HG03432 (cell line): Measurements from ENCODE around the gene STX8.
"Not testable (repeated sequence)": the region's sequence is repeated elsewhere in the genome, so short reads cannot be mapped to it uniquely, and the experiment has no call there.

Experiments
- ATAC-seq: cut with Tn5 transposase; IDR thresholded peaks from one replicate; pipeline ENCODE4 v1.9.1; 2021; ENCODE audit warnings: mild to moderate bottlenecking, moderate library complexity; ENCODE audit not compliant: unreplicated experiment

STX8 gene

GRCh38 chr17:9512323-9513168 lies 63.1 kb downstream of the STX8 start:
- ATAC-seq: no peak

DNA sequence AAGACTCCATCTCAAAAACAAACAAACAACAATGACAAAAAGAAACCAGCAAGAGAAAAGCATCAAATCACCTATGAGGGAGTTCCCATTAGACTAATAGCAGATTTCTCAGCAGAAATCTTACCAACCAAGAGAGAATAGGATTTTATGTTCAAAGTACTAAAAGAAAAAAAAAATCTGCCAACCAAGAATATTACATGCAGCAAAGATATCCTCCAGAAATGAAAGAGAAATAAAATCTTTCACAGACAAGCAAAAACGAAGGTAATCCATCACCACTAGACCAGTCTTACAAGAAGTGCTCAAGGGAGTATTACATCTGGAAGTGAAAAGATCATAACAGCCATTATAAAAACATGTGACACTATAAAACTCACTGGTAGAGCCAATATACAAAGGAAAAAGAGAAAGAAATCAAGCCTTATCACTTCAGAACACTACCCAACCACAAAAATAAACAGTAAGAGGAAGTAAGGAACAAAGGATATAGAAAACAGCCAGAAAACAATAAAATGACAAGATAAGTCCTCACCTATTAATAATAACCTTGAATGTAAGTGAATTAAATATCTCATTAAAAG lies 66.3 kb downstream of the STX8 start:
- ATAC-seq: no peak

- no peak for ATAC-seq
Observed at GRCh38 chr17:9499041-9499440, 76.6 kb downstream of the STX8 start.

GRCh38 chr17:9498490-9498889 lies 77.1 kb downstream of the STX8 start:
- no peak for ATAC-seq

- ATAC-seq: no peak
Observed at GRCh38 chr17:9488556-9488955, 87.1 kb downstream of the STX8 start.

GRCh38 chr17:9487406-9487805 lies 88.2 kb downstream of the STX8 start:
- ATAC-seq: no peak

DNA sequence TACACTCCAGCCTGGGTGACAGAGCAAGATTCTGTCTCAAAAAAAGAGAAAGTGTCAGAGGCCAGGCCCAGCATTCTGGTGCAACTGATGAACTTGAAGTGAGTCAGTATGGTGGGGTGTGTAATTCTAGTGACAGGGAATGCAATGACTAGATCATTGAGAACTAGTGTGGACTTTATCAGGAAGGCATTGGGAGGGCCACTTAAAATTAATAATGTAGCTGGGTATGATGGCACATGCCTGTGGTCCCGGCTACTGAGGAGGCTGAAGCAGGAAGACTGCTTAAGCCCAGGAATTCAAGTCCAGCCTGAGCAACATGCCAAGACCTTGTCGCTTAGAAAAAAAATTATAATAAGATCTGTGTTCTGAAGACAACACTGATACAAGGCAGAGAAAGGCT lies 90.8 kb downstream of the STX8 start:
- ATAC-seq: no peak

DNA sequence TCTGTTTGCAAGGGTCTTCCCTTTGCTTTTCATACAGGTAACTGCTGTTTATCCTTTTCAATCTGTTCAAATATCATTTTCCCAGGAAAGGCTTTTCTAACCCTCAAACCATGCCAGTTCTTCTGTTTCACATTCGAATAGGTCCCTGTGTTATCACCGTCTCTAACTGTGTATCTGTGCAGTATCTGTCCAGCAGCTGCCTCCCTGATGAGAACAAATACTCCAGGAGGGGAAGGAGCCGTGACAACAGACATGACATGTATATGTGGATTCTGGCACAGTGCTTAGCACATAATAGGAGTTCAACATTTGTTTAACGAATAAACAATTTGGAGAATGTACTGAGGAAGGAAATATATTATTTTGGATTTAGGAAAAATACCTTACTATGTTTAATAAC lies 95.7 kb downstream of the STX8 start:
- no peak for ATAC-seq

- no peak for ATAC-seq
Observed at GRCh38 chr17:9478889-9479288, 96.7 kb downstream of the STX8 start.

DNA sequence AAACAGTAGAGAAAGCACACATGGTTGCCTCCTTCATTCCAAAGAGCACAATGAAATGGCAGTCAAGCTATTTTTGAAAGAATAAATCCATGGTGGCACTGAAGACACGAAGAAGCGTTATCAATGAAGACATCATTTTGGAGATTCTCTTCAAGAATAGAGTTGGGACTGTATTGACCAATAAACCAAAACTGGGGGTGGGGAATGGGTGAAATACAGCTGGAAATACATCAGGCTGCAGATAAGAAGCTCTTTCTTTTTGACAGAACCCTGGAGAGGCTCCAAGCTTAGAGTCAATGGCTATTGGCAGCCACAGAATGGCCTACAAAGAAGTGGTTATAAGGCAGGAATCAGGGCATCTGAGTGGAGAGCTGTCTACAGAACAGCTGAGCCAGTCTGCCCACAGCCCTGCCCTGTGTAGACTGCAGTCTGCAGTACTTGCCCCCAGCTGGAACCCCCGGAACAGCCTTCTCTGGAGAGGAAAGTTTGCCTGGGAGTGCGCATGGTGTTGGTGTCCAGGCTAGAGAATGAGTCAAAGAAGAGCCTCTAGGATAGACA lies 100.4 kb downstream of the STX8 start:
- ATAC-seq: no peak

- no peak for ATAC-seq
Observed at GRCh38 chr17:9473711-9474110, 101.9 kb downstream of the STX8 start.

DNA sequence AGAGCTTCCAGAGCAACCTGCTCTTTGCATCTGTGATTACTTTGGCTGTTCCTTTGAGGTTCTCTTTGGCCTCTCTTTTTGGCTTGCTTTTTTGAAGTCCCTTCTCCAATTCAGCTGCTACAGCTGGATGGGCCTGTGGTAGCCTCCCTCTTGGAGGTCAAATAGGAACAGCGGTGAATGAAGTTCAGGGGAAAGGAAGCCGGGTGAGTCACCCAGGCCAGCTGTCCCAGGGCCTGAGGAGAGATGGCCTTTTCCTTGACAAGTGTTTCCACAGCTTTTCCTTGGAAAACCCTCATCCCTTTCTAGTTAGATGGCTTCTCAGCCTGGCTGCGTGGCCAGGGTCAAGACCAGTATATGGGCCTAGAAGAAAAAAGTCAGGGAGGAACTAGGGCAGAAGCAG lies 103.1 kb downstream of the STX8 start:
- ATAC-seq: no peak

DNA sequence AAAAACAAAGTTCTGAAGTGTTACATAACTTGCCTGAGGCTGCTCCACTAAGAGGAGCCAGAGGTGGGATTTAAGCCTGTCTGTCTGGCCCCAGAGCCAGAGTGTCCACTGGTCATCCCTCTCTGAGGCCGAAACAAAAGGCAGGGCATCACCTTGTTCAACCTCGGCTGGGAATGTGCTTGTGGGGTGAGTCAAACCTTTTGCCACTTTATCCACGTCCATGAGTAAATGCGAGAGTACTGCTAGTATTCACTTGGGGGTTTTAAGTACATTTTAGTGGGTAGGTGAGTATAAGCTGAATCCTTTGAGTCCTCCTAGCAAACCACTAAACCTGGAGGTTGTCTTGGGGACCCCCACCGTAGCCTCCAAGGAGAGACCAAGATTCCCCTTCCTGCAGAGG lies 103.5 kb downstream of the STX8 start:
- no peak for ATAC-seq

DNA sequence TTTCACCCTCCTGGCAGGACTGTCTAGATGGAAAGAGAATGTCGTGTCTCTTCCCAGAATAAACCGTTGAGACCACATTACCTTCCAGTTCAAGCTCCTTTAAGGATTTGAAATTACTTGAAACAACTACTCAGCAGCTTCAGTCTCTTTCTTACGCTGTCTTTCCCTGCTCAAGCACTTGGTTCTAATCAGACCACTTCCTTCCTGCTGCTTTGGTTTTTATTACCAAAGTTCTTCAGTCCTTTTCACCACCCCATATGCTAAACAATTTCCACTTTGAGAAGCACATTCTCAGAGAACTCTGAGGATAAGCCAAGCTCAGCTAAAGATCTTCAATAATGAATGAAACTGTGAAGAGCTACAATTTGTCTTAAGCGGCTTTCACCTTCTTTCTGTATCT lies 105.4 kb downstream of the STX8 start:
- ATAC-seq: no peak

DNA sequence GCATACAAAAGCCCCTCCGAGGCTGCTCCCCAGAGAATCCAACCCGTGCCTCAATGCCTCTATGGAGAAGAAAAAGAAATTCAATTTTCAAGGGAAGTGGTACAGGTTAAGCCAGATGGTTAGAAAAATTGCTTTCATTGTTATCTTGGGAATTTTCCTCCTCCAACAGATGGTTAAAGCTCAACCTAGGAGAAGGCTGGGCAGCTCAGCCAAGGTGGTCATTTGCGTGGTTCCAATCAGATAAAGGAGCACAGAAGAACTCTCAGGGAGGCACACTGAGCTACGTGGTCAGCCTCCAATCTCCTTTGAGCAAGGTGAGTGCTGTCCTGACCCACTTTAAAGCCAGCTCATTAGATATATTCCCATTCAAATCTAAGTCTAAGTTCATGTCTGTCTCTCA lies 106.7 kb downstream of the STX8 start:
- ATAC-seq: no peak

GRCh38 chr17:9468532-9468931 lies 107.1 kb downstream of the STX8 start:
- ATAC-seq: no peak

DNA sequence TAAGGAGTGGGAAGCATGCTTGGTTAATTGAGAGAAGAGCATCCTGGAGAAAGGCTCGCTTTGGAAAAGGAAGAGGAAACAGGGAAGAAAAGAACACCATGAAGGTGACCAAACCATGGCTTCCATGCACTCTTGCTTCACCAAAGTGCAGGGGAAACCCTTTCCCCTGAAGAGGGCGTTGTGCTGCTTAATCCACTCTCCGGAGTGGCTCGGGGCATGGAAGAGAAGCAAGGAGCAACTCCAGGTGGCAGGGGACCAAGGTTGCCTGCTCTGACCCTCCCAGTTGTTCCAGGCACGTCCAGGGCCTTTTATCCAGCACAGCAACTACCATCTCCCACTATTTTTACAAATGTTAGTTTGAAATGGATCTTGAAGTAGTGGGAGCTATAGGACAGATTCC lies 108.1 kb downstream of the STX8 start:
- no peak for ATAC-seq

DNA sequence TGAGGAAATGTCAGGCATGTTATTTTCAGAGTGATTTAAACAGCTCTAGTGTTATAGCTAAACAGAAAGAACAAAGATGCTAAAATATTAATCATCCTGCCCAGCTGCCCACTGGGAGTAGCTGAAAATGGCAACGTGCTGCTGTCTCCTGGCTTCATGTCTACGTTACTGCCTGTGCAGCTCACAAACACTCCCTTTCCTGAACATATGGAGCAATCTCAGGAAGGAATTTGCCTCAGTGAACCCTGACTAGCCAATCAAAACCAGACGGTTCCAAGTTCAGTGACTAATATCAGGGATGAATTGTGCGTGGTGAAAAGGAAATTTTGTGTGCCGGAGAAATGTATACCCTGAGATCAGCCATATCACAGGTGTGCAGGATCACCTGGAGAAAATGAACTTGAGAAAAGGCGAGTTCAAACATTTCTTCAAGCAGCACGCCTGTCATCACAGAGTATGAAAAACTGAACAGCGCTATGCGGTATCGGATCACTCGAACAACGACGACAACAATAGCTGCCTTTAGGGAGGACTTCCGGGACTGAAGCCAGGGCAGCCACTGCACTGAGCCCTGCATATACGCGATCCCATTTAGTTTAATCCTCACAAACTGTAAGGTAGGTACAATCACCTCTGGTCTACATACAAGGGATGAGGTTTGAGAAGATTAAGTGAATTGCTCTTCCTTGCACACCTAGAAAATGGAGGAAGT lies 110.3 kb downstream of the STX8 start:
- ATAC-seq: no peak

GRCh38 chr17:9457005-9457404 lies 118.6 kb downstream of the STX8 start:
- ATAC-seq: no peak

DNA sequence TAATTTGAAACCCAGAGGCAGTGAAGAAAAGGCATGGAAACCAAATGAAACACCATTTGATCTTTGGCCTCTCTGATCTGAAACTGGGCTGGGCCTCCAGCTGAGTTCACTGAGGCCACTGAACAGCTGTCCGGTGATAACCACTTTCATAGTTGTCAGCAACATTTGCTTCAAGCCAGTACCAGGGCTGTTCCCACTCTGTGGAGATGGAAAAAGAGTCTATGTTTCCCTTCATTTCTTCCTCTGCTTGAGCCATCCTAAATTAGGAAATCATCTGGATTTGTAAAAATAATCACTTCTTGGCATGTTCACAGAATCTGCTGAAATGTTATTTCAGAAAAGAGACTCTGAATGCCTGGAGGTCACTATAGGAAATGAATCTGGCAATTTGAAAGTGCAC lies 119.3 kb downstream of the STX8 start:
- no peak for ATAC-seq

DNA sequence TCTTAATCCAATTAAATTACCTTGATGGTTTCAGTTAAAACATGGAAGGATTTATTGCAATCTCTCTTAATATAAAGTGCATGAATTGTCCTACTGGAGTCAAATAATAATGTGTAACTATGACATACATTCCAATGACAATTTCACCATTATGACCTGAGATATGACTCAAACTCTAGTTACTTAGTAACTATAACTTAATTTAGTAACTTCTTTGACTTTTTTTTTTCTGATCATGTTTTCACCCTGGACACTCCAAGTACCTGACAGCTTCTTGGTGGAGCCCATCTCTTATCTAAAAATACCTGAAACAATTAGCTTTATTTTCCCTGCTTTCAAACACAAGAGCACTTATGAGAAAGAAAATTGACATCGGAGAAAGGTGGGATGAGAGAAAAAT lies 123.7 kb downstream of the STX8 start:
- ATAC-seq: no peak

DNA sequence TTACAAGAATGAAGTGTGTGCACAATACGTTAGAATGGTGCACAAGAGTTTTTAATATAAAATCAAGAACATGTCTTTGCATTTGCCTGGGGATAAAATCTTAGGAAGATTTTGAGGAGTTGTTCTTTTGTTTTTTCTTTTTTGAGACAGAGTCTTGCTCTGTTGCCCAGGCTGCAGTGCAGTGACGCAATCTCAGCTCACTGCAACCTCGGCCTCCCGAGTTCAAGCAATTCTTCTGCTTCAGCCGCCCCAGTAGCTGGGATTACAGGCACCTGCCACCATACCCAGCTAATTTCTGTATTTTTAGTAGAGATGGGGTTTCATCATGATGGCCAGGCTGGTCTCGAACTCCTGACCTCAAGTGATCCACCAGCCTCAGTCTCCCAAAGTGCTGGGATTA lies 128.3 kb downstream of the STX8 start:
- not testable (repeated sequence) for ATAC-seq
